HL-60 (cell line): ENCODE measurements around the gene MISP3.

Experiments
- DNase-seq, 2 experiments: peaks; one replicate each; pipeline ENCODE4 v3.0.0-alpha.2; 2010 to 2020; ENCODE audit warnings: low read depth in 1 of 2, low spot score in 1 of 2
- H3K27ac ChIP-seq: fragments of 250-450 bp; sonication (Bioruptor Pico); replicated peaks from 2 replicates; pipeline ENCODE4 v1.5.1; 2020; ENCODE audit warnings: mild to moderate bottlenecking, moderate library complexity
- H3K27me3 ChIP-seq: fragments of 250-450 bp; sonication (Bioruptor Pico); 2 replicates; pipeline ENCODE4 v1.5.1; 2021; ENCODE audit warnings: mild to moderate bottlenecking, moderate library complexity; ENCODE audit not compliant: insufficient read depth, poor library complexity, severe bottlenecking
- H3K4me3 ChIP-seq: replicated peaks from 2 replicates; pipeline ENCODE4 v1.5.1; 2011; ENCODE audit warnings: mild to moderate bottlenecking, control low read depth, low read length; ENCODE audit not compliant: insufficient read depth
- GABPA ChIP-seq: IDR thresholded peaks from 2 replicates; pipeline ENCODE4 v1.6.1; 2012; ENCODE audit warnings: low read depth
- POLR2AphosphoS5 ChIP-seq: IDR thresholded peaks from 2 replicates; pipeline ENCODE4 v1.6.1; 2012; ENCODE audit warnings: low read depth
- SPI1 ChIP-seq: IDR thresholded peaks from 2 replicates; pipeline ENCODE4 v1.6.1; 2012; ENCODE audit warnings: low read depth, mild to moderate bottlenecking, borderline replicate concordance
- TF ChIP-seq, protein P1 (sequence below): IDR thresholded peaks from 2 replicates; pipeline ENCODE4 v1.6.1; 2012; ENCODE audit warnings: low read depth; ENCODE audit not compliant: insufficient replicate concordance
- TF ChIP-seq, protein P2 (sequence below): IDR thresholded peaks from one replicate; pipeline ENCODE4 v1.5.1; 2011; ENCODE audit warnings: low read length, control low read depth, inconsistent platforms; ENCODE audit not compliant: insufficient read depth

The MISP3 gene

DNA sequence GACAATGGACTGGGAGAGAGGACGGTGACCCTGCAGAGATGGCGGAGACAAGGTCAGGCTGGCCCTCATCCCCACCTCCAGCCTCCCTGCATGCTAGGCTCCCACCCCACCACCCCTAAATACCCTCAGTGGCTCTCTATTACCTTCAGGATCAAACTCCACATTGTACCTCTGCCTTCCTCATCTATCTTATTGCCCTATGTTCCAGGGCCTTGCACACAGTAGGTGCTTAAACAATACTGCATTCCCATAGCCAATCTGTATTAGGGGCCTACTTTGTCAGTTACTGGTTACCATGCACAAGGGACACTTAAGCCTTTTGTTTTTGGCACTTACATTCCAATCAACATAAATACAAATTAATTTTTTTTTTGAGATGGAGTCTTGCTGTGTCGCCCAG lies 17.2 kb upstream of the MISP3 start:
- Histone ChIP-seq H3K27ac (no peak overlapping the region), H3K4me3 (no peak overlapping the region), H3K27me3 (peaks cover 22% of the 10 kb centered on the region)
- DNase-seq: no peak
- TF ChIP-seq, protein P1, sequence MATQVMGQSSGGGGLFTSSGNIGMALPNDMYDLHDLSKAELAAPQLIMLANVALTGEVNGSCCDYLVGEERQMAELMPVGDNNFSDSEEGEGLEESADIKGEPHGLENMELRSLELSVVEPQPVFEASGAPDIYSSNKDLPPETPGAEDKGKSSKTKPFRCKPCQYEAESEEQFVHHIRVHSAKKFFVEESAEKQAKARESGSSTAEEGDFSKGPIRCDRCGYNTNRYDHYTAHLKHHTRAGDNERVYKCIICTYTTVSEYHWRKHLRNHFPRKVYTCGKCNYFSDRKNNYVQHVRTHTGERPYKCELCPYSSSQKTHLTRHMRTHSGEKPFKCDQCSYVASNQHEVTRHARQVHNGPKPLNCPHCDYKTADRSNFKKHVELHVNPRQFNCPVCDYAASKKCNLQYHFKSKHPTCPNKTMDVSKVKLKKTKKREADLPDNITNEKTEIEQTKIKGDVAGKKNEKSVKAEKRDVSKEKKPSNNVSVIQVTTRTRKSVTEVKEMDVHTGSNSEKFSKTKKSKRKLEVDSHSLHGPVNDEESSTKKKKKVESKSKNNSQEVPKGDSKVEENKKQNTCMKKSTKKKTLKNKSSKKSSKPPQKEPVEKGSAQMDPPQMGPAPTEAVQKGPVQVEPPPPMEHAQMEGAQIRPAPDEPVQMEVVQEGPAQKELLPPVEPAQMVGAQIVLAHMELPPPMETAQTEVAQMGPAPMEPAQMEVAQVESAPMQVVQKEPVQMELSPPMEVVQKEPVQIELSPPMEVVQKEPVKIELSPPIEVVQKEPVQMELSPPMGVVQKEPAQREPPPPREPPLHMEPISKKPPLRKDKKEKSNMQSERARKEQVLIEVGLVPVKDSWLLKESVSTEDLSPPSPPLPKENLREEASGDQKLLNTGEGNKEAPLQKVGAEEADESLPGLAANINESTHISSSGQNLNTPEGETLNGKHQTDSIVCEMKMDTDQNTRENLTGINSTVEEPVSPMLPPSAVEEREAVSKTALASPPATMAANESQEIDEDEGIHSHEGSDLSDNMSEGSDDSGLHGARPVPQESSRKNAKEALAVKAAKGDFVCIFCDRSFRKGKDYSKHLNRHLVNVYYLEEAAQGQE: no peak
- TF ChIP-seq POLR2AphosphoS5: no peak
- TF ChIP-seq, protein P2, sequence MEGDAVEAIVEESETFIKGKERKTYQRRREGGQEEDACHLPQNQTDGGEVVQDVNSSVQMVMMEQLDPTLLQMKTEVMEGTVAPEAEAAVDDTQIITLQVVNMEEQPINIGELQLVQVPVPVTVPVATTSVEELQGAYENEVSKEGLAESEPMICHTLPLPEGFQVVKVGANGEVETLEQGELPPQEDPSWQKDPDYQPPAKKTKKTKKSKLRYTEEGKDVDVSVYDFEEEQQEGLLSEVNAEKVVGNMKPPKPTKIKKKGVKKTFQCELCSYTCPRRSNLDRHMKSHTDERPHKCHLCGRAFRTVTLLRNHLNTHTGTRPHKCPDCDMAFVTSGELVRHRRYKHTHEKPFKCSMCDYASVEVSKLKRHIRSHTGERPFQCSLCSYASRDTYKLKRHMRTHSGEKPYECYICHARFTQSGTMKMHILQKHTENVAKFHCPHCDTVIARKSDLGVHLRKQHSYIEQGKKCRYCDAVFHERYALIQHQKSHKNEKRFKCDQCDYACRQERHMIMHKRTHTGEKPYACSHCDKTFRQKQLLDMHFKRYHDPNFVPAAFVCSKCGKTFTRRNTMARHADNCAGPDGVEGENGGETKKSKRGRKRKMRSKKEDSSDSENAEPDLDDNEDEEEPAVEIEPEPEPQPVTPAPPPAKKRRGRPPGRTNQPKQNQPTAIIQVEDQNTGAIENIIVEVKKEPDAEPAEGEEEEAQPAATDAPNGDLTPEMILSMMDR: no peak
- TF ChIP-seq GABPA: no peak
- TF ChIP-seq SPI1: no peak

DNA sequence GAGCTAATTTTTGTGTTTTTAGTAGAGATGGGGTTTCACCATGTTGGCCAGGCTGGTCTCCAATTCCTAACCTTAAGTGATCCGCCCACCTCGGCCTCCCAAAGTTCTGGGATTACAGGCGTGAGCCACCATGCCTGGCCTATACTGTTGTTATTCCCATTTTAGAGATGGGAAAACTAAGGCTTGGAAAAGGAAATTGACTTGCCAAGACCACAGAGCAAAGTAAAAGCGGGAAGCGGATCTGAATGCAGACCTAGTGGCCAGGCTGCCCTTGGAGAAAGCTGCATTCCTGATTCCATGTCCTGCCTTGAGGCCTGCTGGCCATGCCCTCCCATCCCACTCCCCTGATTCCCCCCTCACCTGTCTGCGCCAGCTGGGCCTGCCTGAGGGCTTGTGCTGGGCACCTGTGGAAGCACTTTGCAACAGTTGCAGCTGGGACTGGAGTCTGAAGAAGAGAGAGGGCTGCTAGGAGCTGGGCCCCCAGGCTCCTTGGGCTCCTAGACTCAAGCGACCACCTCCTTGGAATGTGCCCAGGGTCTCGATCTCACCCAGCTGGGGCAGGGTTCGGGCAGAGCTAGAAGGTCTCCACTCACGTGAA lies 16.4 kb upstream of the MISP3 start:
- H3K4me3 ChIP-seq: no peak overlapping the region
- H3K27me3 ChIP-seq: peaks cover 26% of the 10 kb centered on the region
- TF ChIP-seq GABPA (no peak), POLR2AphosphoS5 (no peak), SPI1 (no peak)
- TF ChIP-seq, protein P1: no peak
- TF ChIP-seq, protein P2: no peak
- DNase-seq: no peak
- no peak overlapping the region for H3K27ac ChIP-seq

DNA sequence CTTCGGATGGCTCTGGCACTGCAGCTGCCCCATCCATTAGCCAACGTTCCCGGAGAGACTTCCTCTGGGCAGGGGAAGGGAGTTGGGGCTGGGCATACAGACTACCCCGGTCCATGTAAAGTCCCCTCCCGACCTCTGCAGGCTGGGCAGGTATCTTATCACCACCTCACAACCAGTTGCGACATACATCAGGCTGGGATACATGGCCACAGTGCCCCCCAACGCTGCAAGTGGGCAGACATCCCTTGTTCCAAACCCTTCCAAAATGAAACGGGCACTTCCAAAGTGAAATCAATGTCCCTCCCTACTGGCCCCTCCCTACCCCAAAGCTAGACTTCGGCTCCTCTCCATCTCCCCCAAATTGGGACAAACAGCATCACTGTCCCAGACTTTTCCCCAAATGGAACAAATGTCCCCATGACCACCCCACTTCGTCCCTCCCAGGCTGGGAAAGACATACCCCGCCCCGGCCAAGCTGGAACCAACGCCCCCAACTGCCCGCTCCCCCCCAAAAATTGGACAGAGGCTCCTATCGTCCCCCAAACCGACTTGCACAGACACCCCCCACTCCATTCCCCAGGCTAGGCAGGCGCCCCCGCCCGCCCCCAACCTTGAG lies 15.7 kb upstream of the MISP3 start:
- TF ChIP-seq SPI1: no peak
- TF ChIP-seq, protein P2: no peak
- TF ChIP-seq POLR2AphosphoS5: no peak

More for the DNA sequence above, 15.7 kb upstream of the MISP3 start:
- H3K27me3 ChIP-seq: peaks cover 26% of the 10 kb centered on the region
- DNase-seq: no peak
- H3K4me3 ChIP-seq: no peak overlapping the region
- no peak overlapping the region for H3K27ac ChIP-seq
